22Rv1 (cell line): Measurements from ENCODE around the gene CDHR5.
A peak's percentile ranks its signal among the peaks of the same experiment; 100 is the strongest.
"Not testable (repeated sequence)": the region's sequence is repeated elsewhere in the genome, so short reads cannot be mapped to it uniquely, and the experiment has no call there.

Experiments used
- H3K27ac ChIP-seq: fragments of 450-650 bp; 2 replicates; pipeline ENCODE4 v1.5.1; 2017
- CTCF ChIP-seq: fragments of 450-650 bp; IDR thresholded peaks from 2 replicates; pipeline ENCODE4 v1.5.1; 2017; ENCODE audit warnings: mild to moderate bottlenecking
- ZFX ChIP-seq: fragments of 450-650 bp; IDR thresholded peaks from 2 replicates; pipeline ENCODE4 v1.6.1; 2017; ENCODE audit warnings: antibody characterized with exemption, borderline replicate concordance

Gene CDHR5

GRCh38 chr11:660681-661444 is 36.1 kb upstream of the CDHR5 start:
- TF ChIP-seq ZFX: no peak
- no peak for TF ChIP-seq CTCF
- H3K27ac ChIP-seq: no peak overlapping the region

- TF ChIP-seq CTCF (no peak), ZFX (no peak)
These were observed 35.5 kb upstream of the CDHR5 start for GRCh38 chr11:660281-660680.

GRCh38 chr11:659532-660085 is 34.9 kb upstream of the CDHR5 start:
- no peak overlapping the region for H3K27ac ChIP-seq
- TF ChIP-seq ZFX (no peak), CTCF (no peak)

More at GRCh38 chr11:660281-660680, 35.5 kb upstream of the CDHR5 start:
- no peak overlapping the region for H3K27ac ChIP-seq

GRCh38 chr11:657691-658126 is 33.0 kb upstream of the CDHR5 start:
- H3K27ac ChIP-seq: no peak overlapping the region

GRCh38 chr11:656866-657265 is 32.1 kb upstream of the CDHR5 start:
- TF ChIP-seq CTCF (no peak), ZFX (no peak)
- no peak overlapping the region for H3K27ac ChIP-seq

More at GRCh38 chr11:657691-658126, 33.0 kb upstream of the CDHR5 start:
- no peak for TF ChIP-seq CTCF
- TF ChIP-seq ZFX: no peak

GRCh38 chr11:656426-656825 is 31.7 kb upstream of the CDHR5 start:
- TF ChIP-seq CTCF (no peak), ZFX (no peak)
- 0 out of 2 replicates have a peak overlapping the region, but pooled peaks have one; percentile 42 for H3K27ac ChIP-seq

GRCh38 chr11:655036-655726 is 30.4 kb upstream of the CDHR5 start:
- H3K27ac ChIP-seq: peak overlapping the region; percentile 42
- TF ChIP-seq ZFX (no peak), CTCF (no peak)

GRCh38 chr11:654444-654843 is 29.7 kb upstream of the CDHR5 start:
- H3K27ac ChIP-seq: not testable (repeated sequence)
